ENCODE data around the gene MIPOL1.

GRCh38 chr14:37482428-37482827, 284.7 kb downstream of the MIPOL1 start:
- no peak for TF ChIP-seq CTCF (conservative IDR thresholded peaks at IDR 0.05)
- no peak for TF ChIP-seq EZH2 (IDR thresholded peaks at IDR 0.05; ENCODE audit: low read depth)
